ENCODE measurements around the gene TOX2.

Gene TOX2

DNA sequence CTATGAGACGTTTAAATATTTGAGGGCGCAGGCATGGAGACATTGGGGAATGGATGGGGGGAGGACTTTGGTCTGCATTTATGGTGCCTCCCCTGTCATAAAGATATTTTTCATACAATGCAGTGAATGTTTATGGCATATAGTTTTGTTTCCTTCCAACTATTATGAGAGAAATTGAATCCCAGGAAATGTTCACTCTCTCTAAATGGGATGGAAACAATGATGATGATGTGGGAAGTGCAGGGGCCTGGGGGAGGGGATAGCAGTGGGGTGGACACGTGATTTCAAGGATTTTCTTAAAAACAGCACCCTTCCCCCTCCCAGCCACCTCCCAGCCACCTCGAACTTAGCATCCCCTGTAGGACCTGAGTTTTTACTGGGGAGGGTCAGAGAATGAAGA lies 69.9 kb downstream of the TOX2 start:
- TF ChIP-seq, protein P1, sequence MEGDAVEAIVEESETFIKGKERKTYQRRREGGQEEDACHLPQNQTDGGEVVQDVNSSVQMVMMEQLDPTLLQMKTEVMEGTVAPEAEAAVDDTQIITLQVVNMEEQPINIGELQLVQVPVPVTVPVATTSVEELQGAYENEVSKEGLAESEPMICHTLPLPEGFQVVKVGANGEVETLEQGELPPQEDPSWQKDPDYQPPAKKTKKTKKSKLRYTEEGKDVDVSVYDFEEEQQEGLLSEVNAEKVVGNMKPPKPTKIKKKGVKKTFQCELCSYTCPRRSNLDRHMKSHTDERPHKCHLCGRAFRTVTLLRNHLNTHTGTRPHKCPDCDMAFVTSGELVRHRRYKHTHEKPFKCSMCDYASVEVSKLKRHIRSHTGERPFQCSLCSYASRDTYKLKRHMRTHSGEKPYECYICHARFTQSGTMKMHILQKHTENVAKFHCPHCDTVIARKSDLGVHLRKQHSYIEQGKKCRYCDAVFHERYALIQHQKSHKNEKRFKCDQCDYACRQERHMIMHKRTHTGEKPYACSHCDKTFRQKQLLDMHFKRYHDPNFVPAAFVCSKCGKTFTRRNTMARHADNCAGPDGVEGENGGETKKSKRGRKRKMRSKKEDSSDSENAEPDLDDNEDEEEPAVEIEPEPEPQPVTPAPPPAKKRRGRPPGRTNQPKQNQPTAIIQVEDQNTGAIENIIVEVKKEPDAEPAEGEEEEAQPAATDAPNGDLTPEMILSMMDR (IDR thresholded peaks at IDR 0.05; ENCODE audit: control insufficient read depth, extremely low read depth, insufficient read depth) = no peak
- H3K4me3 ChIP-seq (ENCODE audit: low read depth, low read length) = no peak overlapping the region
- no peak for DNase-seq (ENCODE audit: low read depth)

DNA sequence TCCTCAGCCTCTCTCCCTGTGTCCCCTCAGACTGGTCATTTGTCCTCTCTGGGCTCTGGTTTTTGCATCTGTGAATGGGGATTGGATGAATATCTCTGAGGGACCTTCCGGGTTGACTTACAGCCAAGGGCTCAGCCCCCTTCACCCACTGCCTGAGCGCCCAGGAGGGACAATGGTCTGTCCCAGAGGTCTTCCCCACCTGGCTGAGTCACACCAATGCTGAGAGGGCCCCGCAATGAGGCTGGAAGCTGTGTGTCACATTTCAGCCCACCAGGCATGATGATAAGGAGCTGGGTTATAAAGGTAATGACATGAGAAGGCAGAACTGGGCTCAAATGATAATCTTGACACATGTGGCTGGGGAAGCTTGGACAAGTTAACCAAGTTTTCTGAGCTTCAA lies 70.5 kb downstream of the TOX2 start:
- TF ChIP-seq, protein P1 (IDR thresholded peaks at IDR 0.05; ENCODE audit: control insufficient read depth, extremely low read depth, insufficient read depth) = no peak
- no peak overlapping the region for H3K4me3 ChIP-seq (ENCODE audit: low read depth, low read length)
- no peak for DNase-seq (ENCODE audit: low read depth)

DNA sequence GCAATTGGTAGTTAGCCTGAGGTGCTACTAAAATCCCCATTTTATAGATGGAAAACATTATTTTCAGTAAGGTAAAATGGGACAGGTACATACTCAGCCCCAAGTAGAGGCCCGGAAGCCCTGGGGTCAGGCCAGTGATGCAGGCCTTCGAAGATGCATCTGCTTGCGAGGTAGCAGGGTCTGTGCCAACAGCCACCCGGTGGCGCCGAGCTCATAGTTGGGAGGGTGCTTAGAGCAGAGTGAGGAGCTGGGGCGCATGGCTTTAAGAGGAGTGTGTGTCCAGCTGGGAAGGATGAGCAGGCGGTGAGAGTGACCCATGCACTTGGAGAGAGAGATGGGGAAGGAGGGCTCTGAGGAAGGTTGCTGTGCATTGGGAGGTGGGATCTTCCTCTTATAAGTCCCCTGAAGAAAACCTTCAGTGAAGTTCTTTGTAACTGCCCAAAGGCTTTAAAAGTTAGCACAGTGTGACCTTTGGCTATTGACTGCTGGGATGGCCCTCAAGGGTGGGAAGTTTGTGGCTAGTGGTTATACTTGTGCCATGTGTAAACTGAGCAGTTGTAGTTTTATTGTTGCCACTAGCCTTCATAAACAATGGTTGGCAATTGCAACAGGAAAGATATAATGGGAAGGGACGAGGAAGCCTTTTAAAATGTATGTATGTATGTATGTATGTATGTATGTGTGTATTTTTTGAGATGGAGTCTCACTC lies 71.1 kb downstream of the TOX2 start:
- no peak for DNase-seq (ENCODE audit: low read depth)
- TF ChIP-seq, protein P1 (IDR thresholded peaks at IDR 0.05; ENCODE audit: control insufficient read depth, extremely low read depth, insufficient read depth) = no peak
- no peak overlapping the region for H3K4me3 ChIP-seq (ENCODE audit: low read depth, low read length)

DNA sequence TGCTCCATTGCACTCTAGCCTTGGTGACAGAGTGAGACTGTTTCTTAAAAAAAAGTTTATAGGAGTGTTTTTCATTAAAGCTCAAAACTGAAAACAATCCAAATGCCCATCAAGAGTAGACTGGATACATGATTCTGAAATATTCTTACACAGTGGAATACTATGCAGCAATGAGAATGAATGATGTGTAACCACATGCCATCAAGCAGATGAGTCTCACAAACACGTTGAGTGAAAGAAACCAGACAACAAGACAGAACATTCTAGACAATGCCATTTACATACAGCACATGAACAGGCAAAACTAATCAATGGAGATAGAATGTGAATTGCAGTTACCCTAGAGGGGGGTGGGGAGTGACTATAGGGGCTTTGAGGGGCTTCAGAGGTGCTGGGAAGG lies 72.4 kb downstream of the TOX2 start:
- no peak for DNase-seq (ENCODE audit: low read depth)
- H3K4me3 ChIP-seq (ENCODE audit: low read depth, low read length) = no peak overlapping the region
- TF ChIP-seq, protein P1 (IDR thresholded peaks at IDR 0.05; ENCODE audit: control insufficient read depth, extremely low read depth, insufficient read depth) = no peak

DNA sequence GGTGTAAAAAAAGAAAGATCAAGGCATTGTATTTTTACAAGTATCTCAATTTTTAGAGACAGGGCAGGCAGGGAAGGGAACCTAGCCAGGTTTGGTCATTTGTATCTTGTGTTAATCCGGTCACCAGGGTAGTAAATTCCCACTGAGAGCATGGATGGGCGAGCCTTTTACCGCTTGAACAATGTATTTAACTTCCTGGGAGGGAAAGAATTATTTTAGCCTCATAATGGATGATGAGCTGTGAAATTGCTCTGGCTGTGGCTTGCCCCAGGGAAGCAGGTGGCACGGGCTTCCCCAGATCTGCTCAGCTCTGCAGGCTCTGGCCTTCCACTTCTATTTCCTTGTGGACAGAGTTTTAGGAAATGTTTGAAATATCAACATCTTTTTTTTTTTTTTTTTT lies 72.9 kb downstream of the TOX2 start:
- DNase-seq (ENCODE audit: low read depth) = no peak
- H3K4me3 ChIP-seq (ENCODE audit: low read depth, low read length) = no peak overlapping the region
- TF ChIP-seq, protein P1 (IDR thresholded peaks at IDR 0.05; ENCODE audit: control insufficient read depth, extremely low read depth, insufficient read depth) = no peak

DNA sequence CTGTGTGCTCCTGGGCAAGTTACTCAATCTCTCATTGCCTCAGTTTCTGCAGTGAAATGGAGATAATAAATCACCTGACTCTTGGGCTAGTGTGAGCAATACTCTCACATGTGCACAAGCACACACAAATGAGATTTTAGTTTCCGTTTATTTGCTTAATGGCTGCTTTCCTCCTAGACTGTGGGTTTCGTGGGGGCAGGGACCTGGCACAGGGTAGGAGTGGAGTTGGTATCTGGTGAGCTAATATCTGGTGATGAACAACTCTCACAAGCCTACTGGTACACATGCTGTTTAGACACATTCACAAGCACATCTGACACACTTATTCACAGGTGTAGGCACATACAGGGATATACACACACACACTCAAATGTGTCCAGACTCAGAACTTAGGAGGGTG lies 73.8 kb downstream of the TOX2 start:
- no peak overlapping the region for H3K4me3 ChIP-seq (ENCODE audit: low read depth, low read length)
- TF ChIP-seq, protein P1 (IDR thresholded peaks at IDR 0.05; ENCODE audit: control insufficient read depth, extremely low read depth, insufficient read depth) = no peak
- no peak for DNase-seq (ENCODE audit: low read depth)

DNA sequence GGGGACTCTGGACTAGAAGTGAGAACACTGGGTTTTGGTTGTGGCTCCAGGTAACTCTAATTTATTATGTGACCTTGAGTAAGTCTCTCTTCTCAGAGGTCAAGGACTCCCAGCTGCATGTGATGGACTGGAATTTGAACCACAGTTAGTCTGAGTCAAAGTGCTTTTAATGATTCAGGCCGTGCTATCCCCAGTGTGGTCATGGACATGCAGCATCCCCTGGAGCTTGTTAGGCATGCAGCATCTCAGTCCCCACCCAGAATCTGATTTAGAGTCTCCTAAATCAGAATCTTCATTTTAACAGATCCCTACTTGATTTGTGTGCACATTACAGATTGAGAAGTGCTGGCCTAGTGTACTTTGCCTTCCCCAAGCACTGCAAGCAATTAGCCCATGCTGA lies 74.2 kb downstream of the TOX2 start:
- H3K4me3 ChIP-seq (ENCODE audit: low read depth, low read length) = no peak overlapping the region
- TF ChIP-seq, protein P1 (IDR thresholded peaks at IDR 0.05; ENCODE audit: control insufficient read depth, extremely low read depth, insufficient read depth) = no peak
- no peak for DNase-seq (ENCODE audit: low read depth)
